HCEC 1CT (cell line): ENCODE data around the gene ZNF678.
"Not testable (repeated sequence)": the region's sequence is repeated elsewhere in the genome, so short reads cannot be mapped to it uniquely, and the experiment has no call there.

Experiments used
- DNase-seq: peaks from one replicate; pipeline ENCODE4 v3.0.0-alpha.2; 2017

The ZNF678 gene

GRCh38 chr1:227607336-227607898 lies 44.1 kb downstream of the ZNF678 start:
- no peak for DNase-seq

DNA sequence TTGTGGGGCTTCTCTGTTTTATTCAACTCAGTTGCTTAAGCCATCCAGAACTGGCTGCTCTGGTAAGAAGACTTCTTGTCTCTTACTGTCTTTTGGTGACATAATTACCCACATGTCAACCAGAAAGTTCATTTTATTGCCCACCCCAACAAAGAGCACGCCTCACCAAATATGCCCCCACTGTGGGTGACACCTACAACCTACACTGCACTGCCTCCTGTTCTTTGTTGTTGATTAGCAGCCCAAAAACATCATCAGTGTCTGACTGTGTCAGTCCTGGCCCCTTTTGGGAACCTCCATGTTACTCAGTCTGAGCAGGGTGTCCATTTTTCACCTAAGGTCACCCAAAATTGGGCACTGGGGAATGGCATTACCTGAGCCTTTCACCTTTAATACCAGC lies 49.3 kb downstream of the ZNF678 start:
- DNase-seq, result no peak

DNA sequence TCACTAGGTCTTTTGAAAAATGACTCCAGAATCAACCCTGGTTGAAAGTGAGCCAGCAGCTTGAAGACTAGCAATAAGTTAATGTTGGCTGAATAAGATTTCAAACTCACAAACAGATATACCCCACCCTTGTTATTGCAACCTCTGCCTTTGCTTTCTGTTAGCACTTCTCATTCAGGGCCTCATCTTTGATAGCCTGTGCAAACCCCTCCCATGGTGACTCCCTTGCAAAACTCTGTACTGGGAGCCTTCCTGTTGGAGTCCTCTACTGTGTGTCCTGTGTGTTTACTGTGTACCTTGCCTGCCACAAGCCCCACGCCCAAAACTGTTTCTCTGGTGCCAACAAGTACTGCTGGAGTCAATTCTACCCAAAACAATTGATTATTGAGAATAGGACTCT lies 50.2 kb downstream of the ZNF678 start:
- DNase-seq, result no peak

DNA sequence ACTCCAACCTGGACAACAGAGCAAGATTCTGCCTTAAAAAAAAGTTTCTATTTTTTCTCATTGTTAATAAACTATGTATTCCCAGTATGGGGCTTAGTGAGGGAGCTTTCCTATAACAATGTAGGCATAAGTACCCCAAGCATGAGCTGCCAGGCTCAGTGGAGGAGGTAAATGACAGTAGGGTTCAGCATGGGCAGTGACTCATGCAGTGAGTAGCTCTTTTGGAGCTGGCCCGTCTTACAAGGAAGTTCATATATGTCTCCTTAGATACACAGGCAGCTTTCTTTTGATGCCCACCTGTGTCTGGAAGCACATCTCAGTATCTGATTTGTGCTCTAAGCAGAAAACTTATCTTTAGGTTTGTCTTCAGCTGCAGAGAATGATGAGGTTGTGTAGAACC lies 57.9 kb downstream of the ZNF678 start:
- DNase-seq, result no peak

GRCh38 chr1:227622739-227623475 lies 59.6 kb downstream of the ZNF678 start:
- no peak for DNase-seq

DNA sequence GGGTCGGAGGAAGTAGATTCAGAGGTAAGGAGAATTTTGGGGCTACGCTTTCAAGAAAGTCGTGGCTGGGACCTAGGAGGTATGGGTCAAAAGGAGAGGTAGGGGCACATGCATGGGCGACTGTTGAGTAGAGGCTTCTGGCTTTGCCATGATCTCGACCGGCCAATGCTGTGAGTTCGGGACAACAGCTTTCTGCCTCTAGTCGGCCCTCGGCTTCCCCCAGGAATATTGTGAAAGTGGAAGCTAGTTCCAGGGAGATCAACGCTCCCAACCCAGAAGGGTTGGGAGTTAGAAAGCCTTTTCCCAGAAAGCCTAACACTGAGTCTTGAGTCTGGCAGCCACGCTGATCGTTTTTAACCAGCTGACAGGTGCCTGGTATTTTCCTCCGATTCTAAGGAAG lies 69.0 kb downstream of the ZNF678 start:
- DNase-seq, result no peak

GRCh38 chr1:227635596-227635995 lies 72.2 kb downstream of the ZNF678 start:
- DNase-seq, result no peak

- DNase-seq, result no peak
These were observed 91.1 kb downstream of the ZNF678 start for GRCh38 chr1:227654431-227654830.

- DNase-seq, result no peak
These were observed 91.7 kb downstream of the ZNF678 start for GRCh38 chr1:227654858-227655752.

DNA sequence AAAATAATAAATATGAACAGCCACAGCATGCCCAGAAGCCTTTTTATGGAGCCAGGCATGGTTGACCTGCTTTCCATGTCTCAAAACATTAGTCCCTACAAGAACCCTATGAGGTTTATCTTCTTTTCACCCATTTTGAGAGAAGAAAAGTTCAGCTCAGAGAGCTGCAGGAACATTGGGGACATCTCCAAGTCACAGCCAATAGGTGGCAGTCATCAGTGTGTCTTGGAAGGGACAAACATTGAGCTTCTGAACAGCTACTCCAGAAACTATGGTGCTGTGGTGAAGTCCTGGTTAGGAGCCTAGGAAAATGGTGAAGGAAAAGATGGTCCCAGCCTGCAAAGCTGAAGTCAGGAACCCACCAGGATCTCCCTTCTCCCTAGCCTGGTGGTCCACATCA lies 98.1 kb downstream of the ZNF678 start:
- DNase-seq, result no peak

- DNase-seq, result no peak
These were observed 99.6 kb downstream of the ZNF678 start for GRCh38 chr1:227662933-227663332.

DNA sequence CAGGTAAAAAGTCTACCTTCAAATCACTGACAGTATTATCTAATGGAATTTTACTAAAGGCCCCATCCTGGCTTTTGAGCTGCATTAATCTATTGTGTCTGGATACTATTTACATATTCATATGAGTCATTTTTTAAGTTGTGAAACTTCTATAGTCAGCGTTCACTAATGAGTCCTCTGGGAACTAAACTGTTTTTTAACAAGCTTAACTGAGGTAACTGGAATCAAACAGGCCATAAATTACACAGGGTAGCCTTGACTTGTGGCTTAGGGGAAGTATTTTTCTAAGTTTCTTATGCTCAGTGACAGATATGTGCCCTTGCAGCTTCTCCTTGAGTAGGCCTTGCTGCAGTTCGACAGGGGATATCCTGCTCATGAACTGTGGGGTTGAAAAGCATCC lies 102.9 kb downstream of the ZNF678 start:
- DNase-seq, result no peak

DNA sequence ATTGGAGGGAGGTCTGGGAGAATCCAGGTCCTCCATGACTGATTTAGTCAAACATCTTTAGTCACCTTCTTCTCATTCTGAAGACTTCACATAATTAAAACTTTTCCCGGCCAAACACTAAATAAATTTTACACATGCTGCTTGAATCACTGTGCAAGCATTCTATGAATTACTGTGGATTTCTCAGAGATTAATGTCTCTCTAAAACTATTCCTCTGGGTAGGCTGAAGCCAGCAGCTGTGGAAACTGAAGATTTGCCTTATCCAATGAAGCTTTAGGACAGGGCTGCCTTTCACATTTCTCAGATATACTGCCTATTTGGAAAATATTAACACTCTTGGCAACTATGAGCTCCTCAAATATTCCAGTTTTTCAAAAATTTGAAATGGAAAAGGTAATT lies 110.1 kb downstream of the ZNF678 start:
- no peak for DNase-seq

GRCh38 chr1:227685807-227686206 lies 122.5 kb downstream of the ZNF678 start:
- DNase-seq, result no peak

- no peak for DNase-seq
These were observed 134.0 kb downstream of the ZNF678 start for GRCh38 chr1:227697321-227697864.

DNA sequence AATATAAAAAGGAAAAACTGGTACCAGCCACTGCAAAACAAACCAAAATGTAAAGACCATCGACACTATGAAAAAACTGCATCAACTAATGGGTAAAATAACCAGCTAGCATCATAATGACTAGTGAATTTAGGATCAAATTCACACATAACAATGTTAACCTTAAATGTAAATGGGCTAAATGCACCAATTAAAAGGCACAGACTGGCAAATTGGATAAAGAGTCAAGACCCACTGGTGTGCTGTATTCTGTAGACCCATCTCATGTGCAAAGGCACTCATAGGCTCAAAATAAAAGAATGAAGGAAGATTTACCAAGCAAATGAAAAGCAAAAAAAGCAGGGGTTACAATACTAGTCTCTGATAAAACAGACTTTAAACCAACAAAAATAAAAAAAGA lies 138.3 kb downstream of the ZNF678 start:
- DNase-seq, result not testable (repeated sequence)

DNA sequence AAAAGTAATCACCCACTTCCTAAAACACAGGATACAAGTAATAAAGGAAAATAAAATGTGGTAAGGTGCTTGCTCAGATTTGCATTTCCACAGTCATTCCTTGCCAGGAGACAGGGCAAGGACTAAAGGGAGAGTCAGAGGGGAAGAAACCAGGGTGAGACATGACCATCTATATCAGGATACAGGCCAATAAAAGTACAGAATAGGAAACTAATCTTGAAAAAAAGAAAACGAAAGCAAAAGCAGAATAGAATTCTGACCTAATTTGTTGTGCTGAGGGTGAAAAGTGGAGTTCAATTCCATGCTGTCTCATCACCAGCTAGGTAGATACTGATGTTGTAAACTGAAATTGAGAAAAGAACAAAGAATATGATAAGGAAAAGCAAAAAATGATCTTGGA lies 144.5 kb downstream of the ZNF678 start:
- DNase-seq, result no peak

DNA sequence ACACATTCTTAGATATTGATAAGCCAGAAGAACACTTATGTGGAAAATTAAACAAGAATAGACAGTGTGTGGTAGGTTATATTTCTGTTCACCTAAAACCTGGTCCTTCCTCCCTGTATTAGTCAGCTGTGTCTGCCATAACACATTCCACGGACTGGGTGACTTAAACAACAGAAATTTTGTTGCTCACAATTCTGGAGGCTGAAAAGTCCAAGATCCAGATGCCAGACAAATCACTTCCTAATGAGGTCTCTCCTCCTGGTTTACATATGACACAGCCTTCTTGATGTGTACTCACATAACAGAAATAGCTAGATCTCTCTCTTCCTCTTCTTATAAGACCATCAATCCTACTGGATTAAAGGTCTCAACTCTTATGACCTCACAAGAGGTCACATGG lies 146.1 kb downstream of the ZNF678 start:
- DNase-seq, result no peak

DNA sequence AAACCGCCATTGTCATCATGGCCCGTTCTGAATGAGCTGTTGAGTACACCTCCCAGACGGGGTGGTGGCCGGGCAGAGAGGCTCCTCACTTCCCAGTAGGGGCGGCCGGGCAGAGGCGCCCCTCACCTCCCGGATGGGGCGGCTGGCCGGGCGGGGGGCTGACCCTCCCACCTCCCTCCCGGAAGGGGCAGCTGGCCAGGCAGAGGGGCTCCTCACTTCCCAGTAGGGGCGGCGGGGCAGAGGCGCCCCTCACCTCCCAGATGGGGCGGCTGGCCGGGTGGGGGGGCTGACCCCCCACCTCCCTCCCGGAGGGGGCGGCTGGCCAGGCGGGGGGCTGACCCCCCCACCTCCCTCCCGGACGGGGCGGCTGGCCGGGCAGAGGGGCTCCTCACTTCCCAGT lies 147.1 kb downstream of the ZNF678 start:
- not testable (repeated sequence) for DNase-seq

DNA sequence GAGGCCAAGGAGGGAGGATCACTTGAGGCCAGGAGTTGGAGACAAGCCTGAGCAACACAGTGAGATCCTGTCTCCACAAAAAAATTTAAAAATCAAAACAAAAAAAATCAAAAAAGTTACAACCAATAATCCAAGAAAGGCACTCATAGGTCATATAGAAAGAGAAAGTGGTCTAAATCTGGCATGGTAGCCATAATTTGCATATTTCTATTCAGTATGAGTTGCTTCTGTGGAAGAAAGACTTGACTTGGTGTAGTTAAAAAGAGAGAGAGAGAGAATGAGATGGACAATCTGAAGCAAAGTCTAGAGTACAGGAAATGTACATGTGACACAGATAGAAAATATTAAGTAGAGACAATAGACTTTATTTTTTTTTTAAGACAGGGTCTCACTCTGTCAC lies 149.3 kb downstream of the ZNF678 start:
- DNase-seq, result no peak

DNA sequence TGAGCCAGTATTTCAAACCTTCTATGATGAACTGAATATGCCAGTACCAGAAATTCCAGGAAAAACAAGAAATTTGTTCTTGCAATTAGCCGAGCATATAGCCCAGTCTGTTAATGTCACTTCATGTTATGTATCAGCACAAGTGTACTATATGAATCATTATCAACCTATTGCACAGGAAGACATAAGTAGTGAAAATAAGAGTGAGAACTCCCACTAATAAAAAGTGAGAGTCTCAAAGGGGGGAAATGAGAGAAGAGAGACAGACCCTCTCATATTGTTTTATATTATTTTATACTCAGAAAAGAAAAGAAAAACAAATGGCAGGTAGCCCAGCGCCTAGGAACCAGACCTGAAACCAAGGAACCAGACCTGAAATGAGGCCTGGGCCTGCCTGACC lies 155.6 kb downstream of the ZNF678 start:
- no peak for DNase-seq

GRCh38 chr1:227723474-227723873 lies 160.1 kb downstream of the ZNF678 start:
- no peak for DNase-seq

DNA sequence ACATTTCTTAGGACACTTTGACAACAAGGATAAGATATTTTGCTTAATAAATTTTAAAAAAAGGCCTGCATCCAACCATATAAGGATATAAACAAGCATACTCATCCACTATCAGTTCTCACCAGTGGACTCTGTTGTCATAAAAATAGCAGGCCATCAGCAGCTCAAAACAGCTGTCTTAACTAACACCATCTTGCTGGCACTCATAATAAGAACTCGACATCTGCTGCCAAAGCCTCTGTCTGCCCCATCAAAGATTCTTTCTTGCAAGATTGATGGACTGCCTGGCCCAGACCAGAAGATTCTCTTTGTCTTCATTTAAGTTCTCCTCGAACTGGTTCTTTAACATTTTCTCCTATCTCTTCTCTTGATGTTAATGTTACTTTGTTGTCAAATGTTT lies 161.7 kb downstream of the ZNF678 start:
- DNase-seq, result no peak

GRCh38 chr1:227726318-227726717 lies 163.0 kb downstream of the ZNF678 start:
- no peak for DNase-seq
